PC-9 (cell line): Measurements from ENCODE around the gene PALM3.

Experiments
- CTCF ChIP-seq: fragments of 200-600 bp; sonication (generic); conservative IDR thresholded peaks from 2 replicates; pipeline ENCODE4 v1.6.1; 2017; ENCODE audit warnings: mixed run types, antibody characterized with exemption, mild to moderate bottlenecking, moderate library complexity
- EZH2 ChIP-seq: fragments of 200-600 bp; sonication (generic); IDR thresholded peaks from 2 replicates; pipeline ENCODE4 v1.8.0; 2017; ENCODE audit warnings: antibody characterized with exemption, low read depth

DNA sequence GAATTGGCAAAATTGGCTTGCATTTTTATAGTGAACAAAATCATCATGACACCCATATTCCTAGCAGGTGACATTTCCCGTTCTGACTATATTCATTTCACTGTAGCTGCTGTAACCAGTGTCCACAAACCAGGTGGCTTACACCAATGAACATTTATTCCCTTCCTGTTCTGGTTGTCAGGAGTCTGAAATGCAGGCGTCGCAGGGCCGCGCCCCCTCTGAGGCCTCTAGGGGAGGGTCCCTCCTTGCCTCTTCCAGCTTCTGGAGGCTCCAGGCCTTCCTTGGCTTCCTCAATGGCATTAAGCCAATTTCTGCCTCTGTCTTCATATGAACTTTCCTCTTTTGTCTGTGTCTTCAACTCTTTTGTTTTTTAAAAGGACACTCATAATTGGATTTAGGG lies 40.4 kb downstream of the PALM3 start:
- no peak for TF ChIP-seq CTCF
- no peak for TF ChIP-seq EZH2
